ENCODE results near the gene PLA2G5. TPM values are rescaled to one million over a fixed set of nuclear protein-coding genes. Genes with fewer than 3 reads are reported as not detected.

PLA2G5 gene
- total RNA-seq, 1 experiment from 2014 or later: not detected

DNA sequence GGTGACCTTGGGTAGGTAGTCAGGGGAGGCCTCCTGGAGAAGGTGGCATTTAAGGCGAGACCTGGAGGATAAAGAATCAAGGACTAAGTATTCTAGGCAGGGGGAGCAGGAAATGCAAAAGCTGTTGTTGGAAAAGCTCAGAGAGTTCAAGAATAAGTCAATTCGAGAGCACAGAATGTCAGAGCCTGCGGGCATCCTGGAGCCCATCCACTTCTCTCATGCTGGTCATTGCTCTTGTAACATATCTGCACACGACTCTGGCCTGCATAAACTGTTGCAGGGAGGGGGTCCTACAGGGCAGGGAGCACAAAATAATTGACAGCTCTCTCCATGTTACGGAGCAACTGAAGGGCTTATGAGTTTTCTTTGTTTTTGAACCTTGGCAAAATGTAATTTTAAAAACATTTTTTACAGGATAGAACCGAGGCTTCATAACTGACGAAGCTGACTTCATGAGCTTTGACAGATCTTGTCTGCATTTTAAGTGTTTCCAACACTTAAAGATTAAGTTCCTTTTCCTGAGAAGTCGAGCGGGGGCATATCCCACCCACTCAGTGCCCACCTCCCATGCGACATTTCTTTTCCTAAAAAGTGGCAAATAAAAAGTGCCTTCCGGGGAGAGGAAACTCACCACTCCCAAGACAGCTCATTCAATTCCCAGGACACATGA is 4.2 kb downstream of the PLA2G5 start:
- POLR2A ChIA-PET (ENCODE audit: unreplicated experiment): no interaction called here
- CTCF ChIA-PET: interaction anchor here (0.5 kb wide), 1 partner anchor 138 kb away, joined by 9 read pairs; no protein-coding TSS in a partner anchor
- H3K79me2 ChIP-seq (ENCODE audit: low read length): no peaks in the 10 kb centered on the region
- H3K9me2 ChIP-seq (replicated peaks; ENCODE audit: low read length): no peaks in the 10 kb centered on the region
- no peak overlapping the region for H3K4me2 ChIP-seq (ENCODE audit: low read length)
- no peak overlapping the region for H3K9ac ChIP-seq (ENCODE audit: low read length)
- DNase-seq (no peak), ATAC-seq (no peak)
- no peaks in the 10 kb centered on the region for H4K20me1 ChIP-seq (ENCODE audit: low read length)
- no peaks in the 10 kb centered on the region for H3K9me3 ChIP-seq (ENCODE audit: low read length)
- TF ChIP-seq EZH2 (IDR thresholded peaks at IDR 0.05; ENCODE audit: low read length, unreplicated experiment): no peak
- TF ChIP-seq, protein P1, sequence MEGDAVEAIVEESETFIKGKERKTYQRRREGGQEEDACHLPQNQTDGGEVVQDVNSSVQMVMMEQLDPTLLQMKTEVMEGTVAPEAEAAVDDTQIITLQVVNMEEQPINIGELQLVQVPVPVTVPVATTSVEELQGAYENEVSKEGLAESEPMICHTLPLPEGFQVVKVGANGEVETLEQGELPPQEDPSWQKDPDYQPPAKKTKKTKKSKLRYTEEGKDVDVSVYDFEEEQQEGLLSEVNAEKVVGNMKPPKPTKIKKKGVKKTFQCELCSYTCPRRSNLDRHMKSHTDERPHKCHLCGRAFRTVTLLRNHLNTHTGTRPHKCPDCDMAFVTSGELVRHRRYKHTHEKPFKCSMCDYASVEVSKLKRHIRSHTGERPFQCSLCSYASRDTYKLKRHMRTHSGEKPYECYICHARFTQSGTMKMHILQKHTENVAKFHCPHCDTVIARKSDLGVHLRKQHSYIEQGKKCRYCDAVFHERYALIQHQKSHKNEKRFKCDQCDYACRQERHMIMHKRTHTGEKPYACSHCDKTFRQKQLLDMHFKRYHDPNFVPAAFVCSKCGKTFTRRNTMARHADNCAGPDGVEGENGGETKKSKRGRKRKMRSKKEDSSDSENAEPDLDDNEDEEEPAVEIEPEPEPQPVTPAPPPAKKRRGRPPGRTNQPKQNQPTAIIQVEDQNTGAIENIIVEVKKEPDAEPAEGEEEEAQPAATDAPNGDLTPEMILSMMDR (conservative IDR thresholded peaks at IDR 0.05; ENCODE audit: low read depth, low read length): no peak
- no peak for TF ChIP-seq EZH2phosphoT487 (IDR thresholded peaks at IDR 0.05; ENCODE audit: borderline replicate concordance, low read length)
- intact Hi-C loops (cut with micrococcal nuclease): no loop called here
- H3F3A ChIP-seq (ENCODE audit: low read length, unreplicated experiment): no peaks in the 10 kb centered on the region
- H3K27me3 ChIP-seq (ENCODE audit: low read length): no peaks in the 10 kb centered on the region
- H3K4me1 ChIP-seq (ENCODE audit: insufficient read depth, low read length): peaks cover 7% of the 10 kb centered on the region; the same call in 1 of the 2 replicates
- H3K27ac ChIP-seq (ENCODE audit: low read length): no peak overlapping the region
- no peak overlapping the region for H2AFZ ChIP-seq (ENCODE audit: low read length)
- no TSS peak for BruUV-seq (replicated peaks)
- H3K36me3 ChIP-seq (ENCODE audit: low read depth, low read length): no peaks in the 10 kb centered on the region
- no peak overlapping the region for H3K4me3 ChIP-seq (ENCODE audit: low read length)

DNA sequence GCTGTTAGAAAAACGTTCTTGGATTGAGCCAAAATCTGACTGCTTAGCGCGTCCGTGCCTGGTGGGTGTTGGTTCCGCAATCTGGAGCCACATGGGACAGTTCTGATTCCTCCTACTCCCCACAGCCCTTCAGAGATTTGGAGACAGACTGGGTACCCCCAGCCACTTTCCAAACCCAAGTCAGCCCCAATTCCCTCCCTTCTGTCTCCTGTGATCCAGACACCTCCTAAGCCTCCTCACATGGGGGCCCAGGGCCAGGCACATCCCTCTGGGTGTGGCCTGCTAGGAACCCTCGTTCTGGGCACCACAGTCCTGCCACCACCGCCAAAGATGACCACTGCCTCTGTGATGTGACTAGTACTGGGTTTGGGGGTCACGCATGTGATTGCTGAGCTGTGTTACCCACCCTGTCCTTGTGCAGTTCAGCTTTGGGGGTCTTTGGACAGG is 4.8 kb downstream of the PLA2G5 start:
- no peaks in the 10 kb centered on the region for H3K9me2 ChIP-seq (replicated peaks; ENCODE audit: low read length)
- TF ChIP-seq EZH2 (IDR thresholded peaks at IDR 0.05; ENCODE audit: low read length, unreplicated experiment) (no peak), EZH2phosphoT487 (IDR thresholded peaks at IDR 0.05; ENCODE audit: borderline replicate concordance, low read length) (no peak)
- TF ChIP-seq, protein P1 (conservative IDR thresholded peaks at IDR 0.05; ENCODE audit: low read depth, low read length): no peak
- POLR2A ChIA-PET (ENCODE audit: unreplicated experiment): no interaction called here

DNA sequence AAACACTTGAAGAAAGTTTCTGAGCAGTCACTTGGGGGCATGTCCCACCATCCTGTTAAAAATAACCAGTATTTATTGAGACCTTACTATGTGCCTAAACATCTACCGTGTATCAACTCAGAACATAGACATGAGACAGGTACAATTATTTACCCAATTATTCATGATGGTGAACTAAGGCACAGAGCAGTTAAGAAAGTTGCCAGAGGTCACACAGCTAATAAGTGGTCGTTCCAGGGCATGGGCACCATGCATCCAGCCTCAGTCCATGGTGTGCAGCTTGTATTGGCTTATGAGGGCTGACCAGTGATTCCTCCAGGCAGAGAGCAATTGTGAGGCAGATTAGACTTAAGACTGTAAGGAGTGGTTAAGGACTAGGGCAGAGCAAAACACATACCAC is 5.4 kb downstream of the PLA2G5 start:
- ChIA-PET CTCF (no interaction called here), POLR2A (ENCODE audit: unreplicated experiment) (no interaction called here)
- no peak overlapping the region for H3K27ac ChIP-seq (ENCODE audit: low read length)
- H3K4me1 ChIP-seq (ENCODE audit: insufficient read depth, low read length): peaks cover 8% of the 10 kb centered on the region; the same call in 1 of the 2 replicates
- intact Hi-C loops (cut with micrococcal nuclease): no loop called here
- no peaks in the 10 kb centered on the region for H3K9me3 ChIP-seq (ENCODE audit: low read length)
- no TSS peak for BruUV-seq (replicated peaks)
- TF ChIP-seq EZH2phosphoT487 (IDR thresholded peaks at IDR 0.05; ENCODE audit: borderline replicate concordance, low read length) (no peak), EZH2 (IDR thresholded peaks at IDR 0.05; ENCODE audit: low read length, unreplicated experiment) (no peak)
- TF ChIP-seq, protein P1 (conservative IDR thresholded peaks at IDR 0.05; ENCODE audit: low read depth, low read length): no peak
- H3K9ac ChIP-seq (ENCODE audit: low read length): no peak overlapping the region
- ATAC-seq (no peak), DNase-seq (no peak)
- H3K4me2 ChIP-seq (ENCODE audit: low read length): no peak overlapping the region
- H3F3A ChIP-seq (ENCODE audit: low read length, unreplicated experiment): no peaks in the 10 kb centered on the region
- H4K20me1 ChIP-seq (ENCODE audit: low read length): no peaks in the 10 kb centered on the region
- H3K27me3 ChIP-seq (ENCODE audit: low read length): no peaks in the 10 kb centered on the region
- no peaks in the 10 kb centered on the region for H3K36me3 ChIP-seq (ENCODE audit: low read depth, low read length)
- no peak overlapping the region for H2AFZ ChIP-seq (ENCODE audit: low read length)
- H3K79me2 ChIP-seq (ENCODE audit: low read length): no peaks in the 10 kb centered on the region
- H3K9me2 ChIP-seq (replicated peaks; ENCODE audit: low read length): no peaks in the 10 kb centered on the region
- H3K4me3 ChIP-seq (ENCODE audit: low read length): no peak overlapping the region

More for the DNA sequence above, 4.8 kb downstream of the PLA2G5 start:
- Histone ChIP-seq H3K36me3 (ENCODE audit: low read depth, low read length) (no peaks in the 10 kb centered on the region), H3K9me3 (ENCODE audit: low read length) (no peaks in the 10 kb centered on the region), H3K79me2 (ENCODE audit: low read length) (no peaks in the 10 kb centered on the region), H3K4me2 (ENCODE audit: low read length) (no peak overlapping the region), H2AFZ (ENCODE audit: low read length) (no peak overlapping the region), H3K4me1 (ENCODE audit: insufficient read depth, low read length) (peaks cover 7% of the 10 kb centered on the region; the same call in 1 of the 2 replicates), H3K4me3 (ENCODE audit: low read length) (no peak overlapping the region), H3K27me3 (ENCODE audit: low read length) (no peaks in the 10 kb centered on the region), H3K9ac (ENCODE audit: low read length) (no peak overlapping the region), H3F3A (ENCODE audit: low read length, unreplicated experiment) (no peaks in the 10 kb centered on the region), H3K27ac (ENCODE audit: low read length) (no peak overlapping the region), H4K20me1 (ENCODE audit: low read length) (no peaks in the 10 kb centered on the region)
- no TSS peak for BruUV-seq (replicated peaks)
- ATAC-seq (no peak), DNase-seq (no peak)
- CTCF ChIA-PET: no interaction called here
- intact Hi-C loops (cut with micrococcal nuclease): no loop called here
